Globus pallidus (tissue), 1 donor: ENCODE results near the gene SNRNP25.
"Not testable (repeated sequence)": the region's sequence is repeated elsewhere in the genome, so short reads cannot be mapped to it uniquely, and the experiment has no call there.

Source experiments
- DNase-seq: peaks from one replicate; pipeline ENCODE4 v3.0.0-alpha.2; 2015; ENCODE audit warnings: low spot score

SNRNP25 gene

DNA sequence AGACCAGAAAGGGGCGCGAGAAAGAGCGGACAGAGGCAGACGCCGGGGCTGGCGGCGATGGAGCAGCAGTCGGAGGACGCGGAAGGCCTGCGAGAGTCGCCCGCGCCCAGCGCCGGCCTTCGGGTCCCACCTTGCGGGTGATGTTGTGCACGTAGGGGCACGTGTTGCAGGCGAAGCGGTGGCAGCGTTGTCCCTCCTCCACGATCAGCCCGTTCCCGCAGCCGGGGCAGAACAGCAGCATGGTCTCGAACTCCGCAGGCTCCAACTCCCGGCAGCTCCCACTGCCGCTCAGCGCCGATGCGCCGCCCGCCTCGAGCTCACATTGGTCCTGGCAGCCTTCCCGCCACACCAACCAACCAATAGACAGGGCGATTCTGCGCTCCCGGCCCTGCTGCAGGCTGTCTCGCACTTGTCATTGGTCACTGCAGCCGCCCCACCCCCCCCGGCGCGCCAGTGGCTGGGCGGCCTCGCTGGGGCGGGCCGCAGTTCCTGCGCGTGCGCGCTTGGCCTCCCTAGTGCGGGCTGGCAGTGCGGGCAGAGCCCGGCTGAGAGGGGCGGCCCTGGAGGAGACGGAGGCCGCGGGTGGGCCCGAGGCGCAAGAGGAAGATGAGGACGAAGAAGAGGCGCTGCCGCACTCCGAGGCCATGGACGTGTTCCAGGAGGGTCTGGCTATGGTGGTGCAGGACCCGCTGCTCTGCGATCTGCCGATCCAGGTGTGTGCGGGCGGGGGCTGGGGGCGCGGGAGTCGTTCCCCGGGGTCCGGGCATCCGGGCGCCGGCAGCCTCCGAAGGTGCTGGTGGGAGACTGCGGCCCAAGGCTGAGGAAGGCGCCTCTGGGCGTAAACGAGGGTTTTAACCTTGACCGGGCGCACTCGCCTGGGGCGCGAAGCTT lies at the start of gene SNRNP25, which contains the start of gene POLR3K:
Gene SNRNP25, plus strand, starts transcription at position 483 of the 891 bp plus-strand sequence. Its CDS starts 189 bp downstream, at position 672.
Gene POLR3K, minus strand, starts transcription at position 263 of the 891 bp plus-strand sequence. Its CDS starts 22 bp downstream, at position 241.
- peak; percentile 97 for DNase-seq

GRCh38 chr16:9903-10665 lies 43.5 kb upstream of the SNRNP25 start:
- no peak for DNase-seq

- not testable (repeated sequence) for DNase-seq
Measured at GRCh38 chr16:10772-11171, 42.9 kb upstream of the SNRNP25 start.

DNA sequence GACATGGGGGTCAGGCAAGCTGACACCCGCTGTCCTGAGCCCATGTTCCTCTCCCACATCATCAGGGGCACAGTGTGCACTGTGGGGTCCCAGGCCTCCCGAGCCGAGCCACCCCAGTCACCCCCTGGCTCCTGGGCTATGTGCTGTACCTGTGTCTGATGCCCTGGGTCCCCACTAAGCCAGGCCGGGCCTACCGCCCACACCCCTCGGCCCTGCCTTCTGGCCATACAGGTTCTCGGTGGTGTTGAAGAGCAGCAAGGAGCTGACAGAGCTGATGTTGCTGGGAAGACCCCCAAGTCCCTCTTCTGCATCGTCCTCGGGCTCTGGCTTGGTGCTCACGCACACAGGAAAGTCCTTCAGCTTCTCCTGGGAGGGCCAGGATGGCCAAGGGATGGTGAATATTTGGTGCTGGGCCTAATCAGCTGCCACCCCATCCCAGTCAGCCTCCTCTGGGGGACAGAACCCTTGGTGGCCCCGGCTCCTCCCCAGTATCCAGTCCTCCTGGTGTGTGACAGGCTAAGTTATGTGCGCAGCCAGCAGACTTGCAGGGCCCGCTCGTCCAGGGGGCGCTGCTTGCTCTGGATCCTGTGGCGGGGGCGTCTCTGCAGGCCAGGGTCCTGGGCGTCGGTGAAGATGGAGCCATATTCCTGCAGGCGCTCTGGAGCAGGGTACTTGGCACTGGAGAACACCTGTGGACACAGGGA lies 36.4 kb upstream of the SNRNP25 start:
- DNase-seq, result not testable (repeated sequence)

- not testable (repeated sequence) for DNase-seq
Measured at GRCh38 chr16:20886-21285, 32.7 kb upstream of the SNRNP25 start.

- DNase-seq, result not testable (repeated sequence)
Measured at GRCh38 chr16:24151-24550, 29.5 kb upstream of the SNRNP25 start.

- DNase-seq, result not testable (repeated sequence)
Measured at GRCh38 chr16:25926-26348, 27.7 kb upstream of the SNRNP25 start.

GRCh38 chr16:30627-31026 lies 23.0 kb upstream of the SNRNP25 start:
- DNase-seq, result not testable (repeated sequence)

GRCh38 chr16:33154-33876 lies 20.3 kb upstream of the SNRNP25 start:
- not testable (repeated sequence) for DNase-seq

- DNase-seq, result no peak
Measured at GRCh38 chr16:33877-34647, 19.6 kb upstream of the SNRNP25 start.

GRCh38 chr16:34648-34987 lies 19.0 kb upstream of the SNRNP25 start:
- no peak for DNase-seq

DNA sequence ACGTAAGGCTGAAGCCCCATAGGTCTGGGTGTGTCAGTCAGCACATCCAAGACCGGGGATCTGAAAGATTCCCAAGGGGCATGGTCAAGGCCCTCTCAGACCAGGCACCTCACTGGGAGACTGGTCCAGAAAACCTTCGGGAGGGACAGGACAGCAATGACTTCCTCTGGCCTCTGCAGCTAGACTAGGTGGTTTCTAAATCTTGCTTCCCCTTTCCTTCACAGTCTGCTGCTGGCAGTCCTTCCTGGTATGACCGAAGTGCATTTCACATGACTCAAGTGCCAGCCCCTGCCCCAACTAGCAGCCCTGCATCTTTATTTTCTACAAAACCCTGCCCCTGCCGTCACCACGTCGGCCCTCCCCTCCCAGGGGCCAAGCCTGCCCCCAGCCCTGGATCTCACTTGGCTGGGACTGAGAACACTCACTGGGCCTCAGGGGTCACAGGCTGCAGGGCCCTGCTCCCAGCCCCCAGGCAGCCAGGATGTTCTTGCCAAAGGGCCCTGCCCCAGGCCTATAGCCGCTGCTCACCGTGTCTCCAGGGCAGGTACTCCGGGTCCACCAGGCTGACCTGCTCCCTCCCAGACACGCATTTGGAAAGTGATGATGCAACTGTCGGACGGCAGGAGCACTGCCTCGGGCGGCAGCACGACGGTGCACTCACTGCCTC lies 18.5 kb upstream of the SNRNP25 start:
- peak; percentile 38 for DNase-seq

DNA sequence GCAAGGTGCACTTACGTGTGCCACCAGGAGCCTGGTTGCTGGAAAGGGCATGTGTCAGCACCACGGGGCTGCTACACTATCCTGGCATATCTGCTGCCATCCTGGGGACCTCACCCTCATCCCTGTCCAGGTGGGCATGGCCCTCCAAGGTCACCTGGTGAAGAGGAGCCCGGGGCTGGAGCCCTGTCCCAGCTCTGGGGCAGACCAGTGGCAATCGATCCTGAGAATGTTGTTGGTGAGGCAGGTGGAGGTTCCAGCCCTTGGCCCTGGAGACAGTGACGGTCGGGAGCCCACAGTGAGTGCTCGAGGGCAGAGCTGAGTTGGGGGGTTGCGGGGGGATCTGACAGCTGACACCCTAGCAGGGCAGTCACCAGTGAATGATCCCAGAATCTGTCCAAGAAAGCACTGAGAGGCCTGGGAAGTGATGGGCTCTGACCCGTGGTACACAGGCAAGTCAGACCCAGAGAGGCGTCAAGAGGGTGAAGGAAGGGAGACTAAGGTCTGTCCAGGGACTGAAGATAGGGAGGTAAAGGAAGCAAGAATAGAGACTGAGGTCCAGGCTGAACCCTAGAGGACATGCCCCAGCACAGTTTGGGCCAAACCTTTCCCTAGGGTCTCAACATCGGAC lies 17.8 kb upstream of the SNRNP25 start:
- DNase-seq, result no peak

- DNase-seq, result no peak
Measured at GRCh38 chr16:36336-36984, 17.2 kb upstream of the SNRNP25 start.

DNA sequence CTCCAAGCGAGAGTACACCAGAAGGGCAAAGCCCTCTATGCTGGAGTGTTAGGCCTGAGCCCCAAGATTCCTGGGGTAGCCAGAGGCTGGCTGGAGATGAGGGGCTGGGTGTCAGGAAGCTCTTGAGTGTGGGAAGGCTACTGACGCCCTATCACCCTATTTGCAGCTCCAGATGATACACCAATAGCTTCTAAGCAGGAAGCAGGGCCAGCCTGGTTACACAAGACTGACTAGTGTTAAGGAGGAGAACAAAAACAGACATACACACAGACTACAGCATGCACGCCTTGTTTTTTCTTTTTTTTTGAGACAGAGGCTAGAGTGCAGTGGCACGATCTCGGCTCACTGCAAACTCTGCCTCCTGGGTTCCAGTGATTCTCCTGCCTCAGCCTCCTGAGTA lies 16.1 kb upstream of the SNRNP25 start:
- peak; percentile 20 for DNase-seq

- not testable (repeated sequence) for DNase-seq
Measured at GRCh38 chr16:38206-38605, 15.4 kb upstream of the SNRNP25 start.

DNA sequence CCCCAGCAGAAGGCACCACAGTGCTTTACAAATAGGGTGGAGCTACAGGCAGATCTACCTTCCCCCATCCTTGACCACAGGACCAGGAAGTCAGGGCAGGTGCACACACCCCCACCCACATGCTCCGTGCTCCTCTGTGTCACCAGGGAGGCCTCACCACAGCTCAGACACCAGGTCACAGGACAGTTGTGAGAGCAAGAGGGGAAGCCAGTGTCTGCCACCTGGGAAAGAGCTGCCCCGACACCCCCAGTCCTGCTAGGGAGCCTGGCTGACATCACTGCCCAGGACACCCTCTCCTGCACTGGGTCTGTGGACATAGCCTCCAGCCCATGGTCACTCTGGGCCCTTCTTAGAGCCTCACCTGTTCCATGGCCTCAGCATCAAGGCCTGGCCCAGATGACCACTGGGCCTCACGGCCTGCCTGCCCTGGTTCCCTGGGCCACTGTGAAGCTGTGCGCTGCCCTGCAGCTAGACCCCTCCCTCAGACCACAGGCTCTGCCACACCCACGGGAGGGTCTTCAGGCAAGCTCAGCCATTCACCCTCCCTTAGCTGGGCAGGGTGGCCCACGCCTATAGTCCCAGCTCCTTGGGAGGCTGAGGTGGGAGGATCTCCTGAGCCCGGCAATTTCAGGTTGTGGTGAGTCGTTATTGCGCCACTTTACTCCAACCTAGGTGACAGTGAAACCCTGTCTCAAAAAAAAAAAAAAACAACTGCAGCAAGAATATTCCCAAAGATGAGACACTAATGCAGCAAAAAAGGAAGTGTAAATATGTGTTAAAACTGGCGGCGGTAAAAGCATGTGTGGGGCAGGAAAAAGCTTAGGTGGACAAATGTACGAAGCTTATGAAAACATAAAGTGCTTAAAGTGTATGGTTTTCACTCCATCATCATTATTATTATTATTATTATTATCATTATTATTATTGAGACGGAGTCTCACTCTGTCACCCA lies 14.4 kb upstream of the SNRNP25 start:
- no peak for DNase-seq
